Measurements from ENCODE around the gene CEMP1. TPM values are rescaled to one million over a fixed set of nuclear protein-coding genes. Genes with fewer than 3 reads are reported as not detected.

Gene CEMP1
- polyA plus RNA-seq, 1 of the 3 experiments (the other 2 are of a cell fraction), result not detected

GRCh38 chr16:2480948-2481347 lies 50.3 kb downstream of the CEMP1 start:
- CTCF ChIA-PET, result interaction anchor here (1.1 to 12.7 kb wide), 4 partner anchors 10 to 51 kb away, joined by 3 to 95 read pairs (median 4); no protein-coding TSS in a partner anchor
- peaks cover 13% of the 10 kb centered on the region for H3K79me2 ChIP-seq (ENCODE audit: insufficient read depth)

More at GRCh38 chr16:2480948-2481347, 50.3 kb downstream of the CEMP1 start:
- H3K4me3 ChIP-seq (ENCODE audit: low read depth in 2 of 2, low read length in 1 of 2), result no peak overlapping the region
- 95% methylated on average over 12 of the region's 12 CpGs for WGBS (ENCODE audit: low lambda C conversion rate)
- TF ChIP-seq ELF1 (IDR thresholded peaks at IDR 0.05) (no peak), IRF3 (IDR thresholded peaks at IDR 0.05; ENCODE audit: low read depth, low read length) (no peak), SIN3A (IDR thresholded peaks at IDR 0.05; ENCODE audit: borderline replicate concordance, low read depth, low read length) (no peak), REST (IDR thresholded peaks at IDR 0.05; ENCODE audit: low read depth, low read length) (no peak), FOSL2 (IDR thresholded peaks at IDR 0.05; ENCODE audit: borderline replicate concordance, low read depth) (no peak), EZH2phosphoT487 (IDR thresholded peaks at IDR 0.05; ENCODE audit: borderline replicate concordance, low read depth) (no peak)
- H3K9ac ChIP-seq, result no peak overlapping the region
- H3K36me3 ChIP-seq (replicated peaks in 1 of 2; ENCODE audit: control insufficient read depth in 1 of 2, insufficient read depth in 2 of 2, low read length in 1 of 2), result no peaks in the 10 kb centered on the region
- peaks cover 3 to 59% of the 10 kb centered on the region in 2 experiments; a peak in 3 of 4 replicates for H3K4me1 ChIP-seq (ENCODE audit: control insufficient read depth in 1 of 2, insufficient read depth in 2 of 2, low read depth in 1 of 2, low read length in 1 of 2)
- H3K9me2 ChIP-seq, result no peaks in the 10 kb centered on the region
- peaks cover 9% of the 10 kb centered on the region for H3F3A ChIP-seq (replicated peaks; ENCODE audit: insufficient read depth)
- H4K20me1 ChIP-seq (ENCODE audit: insufficient read depth), result no peaks in the 10 kb centered on the region
- H2AFZ ChIP-seq (ENCODE audit: low read depth), result no peak overlapping the region
- H3K27me3 ChIP-seq (ENCODE audit: insufficient read depth), result no peaks in the 10 kb centered on the region
- H3K4me2 ChIP-seq, result no peak overlapping the region
- H3K9me3 ChIP-seq, result no peaks in the 10 kb centered on the region
- DNase-seq, result no peak
- no peak overlapping the region for H3K27ac ChIP-seq (ENCODE audit: low read depth in 2 of 2, low read length in 1 of 2)
- POLR2A ChIA-PET, result interaction anchor here (0.6 to 3.5 kb wide), 3 partner anchors 11 to 20 kb away, joined by 3 to 44 read pairs (median 4); partner anchors contain the start of gene NTN3

Small RNAs within 50 kb of the gene (small RNA-seq; reads per million reads assigned to genes)
- 0 reads per million in 7 experiments for gene AC093525.1
- 0 reads per million in 7 experiments for gene MIR3178

Other genes starting within 250 kb of the CEMP1 start
- 6.9 and 9.9 TPM in 2 replicates for gene ABCA3, start 190.7 kb downstream of the CEMP1 start, polyA plus RNA-seq (2012; rRNA removed)
- 3.8 and 4.6 TPM in 2 replicates for gene CCNF, start 102.0 kb downstream of the CEMP1 start, polyA plus RNA-seq (2012; rRNA removed)
- gene TEDC2, start 71.3 kb downstream of the CEMP1 start, polyA plus RNA-seq (2012; rRNA removed), result 15.6 and 16.5 TPM in 2 replicates
- gene NTN3, start 60.1 kb downstream of the CEMP1 start, polyA plus RNA-seq (2012; rRNA removed), result 0.26 and 0.28 TPM in 2 replicates
- 5.6 and 6.7 TPM in 2 replicates for gene TBC1D24, start 56.3 kb downstream of the CEMP1 start, polyA plus RNA-seq (2012; rRNA removed)
- 30.2 and 80.1 TPM in 2 replicates for gene ATP6V0C, start 17.5 kb downstream of the CEMP1 start, polyA plus RNA-seq (2012; rRNA removed)
- gene AMDHD2, start 11.0 kb downstream of the CEMP1 start, polyA plus RNA-seq (2012; rRNA removed), result 38.1 and 50.7 TPM in 2 replicates
- 22.0 and 33.4 TPM in 2 replicates for gene PDPK1, start 6.6 kb upstream of the CEMP1 start, polyA plus RNA-seq (2012; rRNA removed)
- 53.4 and 57.1 TPM in 2 replicates for gene KCTD5, start 151.1 kb upstream of the CEMP1 start, polyA plus RNA-seq (2012; rRNA removed)
- gene PRSS27, start 188.8 kb upstream of the CEMP1 start, polyA plus RNA-seq (2012; rRNA removed), result 7.6 and 7.7 TPM in 2 replicates
- 100 and 143 TPM in 2 replicates for gene SRRM2, start 221.2 kb upstream of the CEMP1 start, polyA plus RNA-seq (2012; rRNA removed)
- gene ELOB, start 245.9 kb upstream of the CEMP1 start, polyA plus RNA-seq (2012; rRNA removed), result 327 and 329 TPM in 2 replicates

Measured in SK-N-SH (cell line).